ENCODE measurements around the gene LMCD1.
A peak's percentile ranks its signal among the peaks of the same experiment; 100 is the strongest.
"Not testable (repeated sequence)": the region's sequence is repeated elsewhere in the genome, so short reads cannot be mapped to it uniquely, and the experiment has no call there.

The LMCD1 gene

DNA sequence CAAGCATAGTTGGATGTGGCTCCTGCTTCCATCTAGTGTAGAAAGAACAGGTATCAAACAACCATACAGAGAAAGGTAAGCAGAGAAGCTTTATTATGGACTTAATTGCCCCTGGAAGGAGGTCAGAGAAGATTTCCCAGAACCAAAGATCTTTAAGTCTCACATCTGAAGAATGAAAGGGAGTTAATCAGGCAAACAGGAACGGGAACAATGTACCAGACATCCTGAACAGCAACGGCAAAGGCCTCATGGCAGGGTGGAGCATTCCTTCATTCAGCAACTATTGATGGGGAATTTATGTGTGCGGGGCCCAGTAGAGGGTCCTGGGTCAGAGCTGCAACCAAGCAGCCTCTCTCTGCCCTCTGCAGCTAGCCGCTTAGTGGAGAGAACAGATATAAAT is 61.5 kb downstream of the LMCD1 start:
- DNase-seq = no peak

DNA sequence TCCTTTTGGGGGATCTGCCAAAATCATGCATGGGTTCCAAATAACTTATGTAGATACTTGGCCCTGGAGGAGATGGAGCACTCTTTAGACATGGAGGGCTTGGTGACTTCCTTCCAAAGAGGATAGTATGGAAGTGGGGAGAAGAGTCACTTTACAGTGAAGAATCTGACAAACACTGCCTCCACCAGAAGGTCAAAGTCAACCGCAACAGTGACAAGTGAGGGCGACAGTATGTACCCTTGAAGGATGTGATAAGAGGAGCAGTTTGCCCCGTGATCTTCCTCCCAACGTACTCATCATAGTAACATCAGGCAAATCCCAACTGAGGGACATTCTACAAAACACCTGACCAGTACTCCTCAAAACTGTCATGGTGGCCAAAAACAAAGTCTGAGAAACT is 62.0 kb downstream of the LMCD1 start:
- DNase-seq = no peak

DNA sequence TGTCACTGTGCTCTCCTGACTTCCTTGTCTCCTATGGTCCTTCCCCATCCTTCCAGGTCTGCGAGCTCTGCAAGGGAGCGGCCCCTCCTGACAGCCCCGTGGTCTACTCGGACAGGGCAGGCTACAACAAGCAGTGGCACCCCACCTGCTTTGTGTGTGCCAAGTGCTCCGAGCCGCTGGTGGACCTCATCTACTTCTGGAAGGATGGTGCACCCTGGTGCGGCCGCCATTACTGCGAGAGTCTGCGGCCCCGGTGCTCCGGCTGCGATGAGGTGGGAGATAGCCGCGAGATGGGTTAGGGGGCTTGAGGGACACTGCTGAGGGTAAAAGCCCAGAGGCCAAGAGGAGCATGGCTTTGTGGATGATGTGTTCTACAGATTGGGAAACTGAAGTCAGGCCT is 63.8 kb downstream of the LMCD1 start:
- DNase-seq = no peak

DNA sequence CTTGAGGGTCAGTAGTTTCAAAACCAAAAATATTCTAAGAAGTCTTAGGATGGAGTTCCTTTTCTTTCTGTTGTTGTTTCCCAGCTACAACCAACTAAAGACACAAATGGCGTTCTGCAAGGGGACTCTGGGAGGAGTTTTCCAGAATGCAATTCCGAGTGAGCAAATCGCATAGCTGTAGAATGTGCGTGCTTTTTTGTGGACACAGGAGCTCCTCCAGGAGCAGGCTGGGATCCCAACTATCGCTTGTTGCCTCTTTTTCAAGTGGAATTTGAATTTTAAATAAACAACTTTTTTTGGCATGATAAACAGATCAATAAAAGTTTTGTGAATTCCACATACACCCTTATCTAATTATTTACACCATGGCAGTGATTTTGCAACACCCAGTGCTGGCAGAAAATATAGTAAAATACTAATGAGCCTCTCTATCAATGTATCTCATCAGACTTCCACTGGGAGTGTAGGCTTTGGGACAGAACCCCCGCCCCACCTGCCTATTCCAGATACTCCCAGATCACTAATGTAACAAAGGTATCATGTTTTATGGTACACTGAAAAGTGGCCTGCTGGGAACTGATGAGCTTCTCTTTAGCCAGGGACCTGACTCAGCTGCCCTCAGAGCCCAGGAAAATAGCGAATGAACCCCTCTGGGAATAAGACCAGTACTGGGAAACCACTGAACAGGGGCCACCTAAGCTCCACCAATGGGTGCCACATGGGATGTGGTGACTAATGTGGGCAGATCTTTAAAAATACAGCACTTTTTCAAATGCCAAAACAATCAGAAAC is 66.4 kb downstream of the LMCD1 start:
- no peak for DNase-seq

DNA sequence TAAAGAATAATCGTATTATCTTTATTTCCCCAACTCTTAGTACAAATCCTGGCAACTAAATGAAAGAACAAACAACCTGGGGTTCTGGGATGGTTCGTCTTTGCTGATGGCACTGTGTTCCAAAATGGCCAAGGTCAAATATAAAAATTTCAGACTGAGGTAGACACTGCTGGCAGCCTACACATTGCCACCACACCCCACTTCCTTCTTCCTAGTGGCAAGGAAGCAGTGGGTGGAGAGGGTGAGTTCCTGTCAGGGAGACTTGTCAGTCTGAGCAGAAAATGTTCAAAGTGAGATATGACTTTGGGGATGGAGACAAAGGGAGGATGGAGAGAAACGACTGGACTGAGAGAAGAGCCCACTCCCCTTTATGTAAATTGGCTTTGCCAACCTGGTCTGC is 69.6 kb downstream of the LMCD1 start:
- no peak for DNase-seq

DNA sequence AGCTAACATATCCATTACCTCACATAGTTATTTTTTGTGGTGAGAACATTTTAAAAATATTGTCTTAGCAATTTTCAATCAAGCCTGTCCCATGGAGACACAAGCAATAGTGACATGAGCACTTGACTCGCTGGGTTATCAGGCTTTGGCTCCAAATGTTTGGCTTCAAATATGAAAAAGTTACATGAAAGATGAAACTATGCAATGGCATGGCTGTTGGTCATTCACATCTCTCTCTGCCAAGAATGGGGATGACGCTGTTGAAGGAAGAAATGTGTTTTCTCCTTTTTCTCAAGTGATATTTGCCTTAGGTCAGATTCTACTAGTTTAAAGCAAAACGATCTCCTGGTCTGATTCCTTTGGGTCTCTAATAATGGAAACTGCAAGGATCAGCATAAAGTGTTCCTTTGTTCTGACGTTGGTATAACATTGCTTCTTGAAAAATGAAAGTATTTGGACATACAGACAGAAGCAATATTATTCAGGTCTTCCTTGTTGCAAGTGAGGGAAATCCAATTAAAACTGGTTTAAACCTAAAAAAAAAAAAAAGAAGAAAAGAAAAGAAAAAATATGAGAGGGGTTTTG is 71.8 kb downstream of the LMCD1 start:
- DNase-seq = no peak

DNA sequence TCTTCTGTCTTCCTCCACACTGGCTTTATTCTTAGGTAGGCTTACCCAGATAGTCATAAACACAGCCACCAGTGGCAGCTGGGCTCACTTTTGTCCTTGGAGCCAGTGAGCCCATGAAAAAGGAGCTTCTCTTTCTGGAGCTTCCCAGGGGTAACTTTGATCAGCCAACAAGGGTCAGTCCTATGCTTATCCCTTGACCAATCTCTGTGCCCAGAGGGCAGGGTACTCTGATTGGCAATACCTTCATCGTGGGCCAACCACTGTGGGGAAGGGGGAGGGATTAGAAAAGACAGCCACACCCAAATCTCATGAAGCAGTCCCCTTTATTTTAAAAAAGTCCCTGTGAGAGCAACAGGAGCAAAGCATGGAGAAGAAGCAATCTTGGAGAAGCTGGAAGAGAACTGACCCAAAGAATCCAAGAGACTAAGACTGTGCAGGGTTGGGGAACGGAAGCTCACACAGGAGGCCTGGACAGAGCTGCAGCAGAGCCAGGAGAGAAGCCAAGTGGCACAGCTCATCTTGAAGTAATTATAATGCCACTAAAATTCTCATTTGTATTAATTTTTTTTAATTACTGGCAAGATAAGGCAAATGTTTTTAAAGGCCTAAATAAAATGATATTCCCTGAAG is 72.5 kb downstream of the LMCD1 start:
- no peak for DNase-seq

DNA sequence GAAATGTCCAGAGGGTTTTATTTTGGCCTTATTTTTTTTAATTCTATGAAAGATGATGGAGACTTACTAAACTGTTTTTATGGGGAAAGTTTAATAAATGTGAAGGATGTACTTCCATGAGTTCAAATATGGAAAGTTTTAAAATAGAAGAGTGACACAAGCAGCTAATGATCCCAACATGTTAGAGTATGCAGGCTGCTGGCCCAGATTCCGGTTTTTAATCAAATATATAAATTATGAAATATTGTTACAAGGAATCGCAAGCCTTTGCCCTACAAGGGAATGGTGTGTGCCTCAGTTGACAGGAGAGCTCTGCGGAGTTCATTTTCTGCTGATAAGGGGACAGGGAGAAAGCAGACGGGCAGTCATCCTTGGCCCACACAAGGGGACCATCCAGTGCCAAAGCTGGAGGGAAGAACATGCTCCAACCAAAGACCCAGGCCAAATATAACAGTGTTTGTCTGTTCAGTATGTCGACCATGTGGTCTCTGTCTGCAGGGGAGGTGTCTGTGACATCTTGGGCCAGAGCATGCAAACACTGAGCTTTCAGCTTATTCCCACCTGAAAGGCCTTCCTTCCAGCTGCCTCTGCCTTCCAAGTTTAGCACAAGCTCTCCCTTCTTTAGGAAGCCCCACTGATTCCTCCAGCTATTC is 73.2 kb downstream of the LMCD1 start:
- DNase-seq = no peak

DNA sequence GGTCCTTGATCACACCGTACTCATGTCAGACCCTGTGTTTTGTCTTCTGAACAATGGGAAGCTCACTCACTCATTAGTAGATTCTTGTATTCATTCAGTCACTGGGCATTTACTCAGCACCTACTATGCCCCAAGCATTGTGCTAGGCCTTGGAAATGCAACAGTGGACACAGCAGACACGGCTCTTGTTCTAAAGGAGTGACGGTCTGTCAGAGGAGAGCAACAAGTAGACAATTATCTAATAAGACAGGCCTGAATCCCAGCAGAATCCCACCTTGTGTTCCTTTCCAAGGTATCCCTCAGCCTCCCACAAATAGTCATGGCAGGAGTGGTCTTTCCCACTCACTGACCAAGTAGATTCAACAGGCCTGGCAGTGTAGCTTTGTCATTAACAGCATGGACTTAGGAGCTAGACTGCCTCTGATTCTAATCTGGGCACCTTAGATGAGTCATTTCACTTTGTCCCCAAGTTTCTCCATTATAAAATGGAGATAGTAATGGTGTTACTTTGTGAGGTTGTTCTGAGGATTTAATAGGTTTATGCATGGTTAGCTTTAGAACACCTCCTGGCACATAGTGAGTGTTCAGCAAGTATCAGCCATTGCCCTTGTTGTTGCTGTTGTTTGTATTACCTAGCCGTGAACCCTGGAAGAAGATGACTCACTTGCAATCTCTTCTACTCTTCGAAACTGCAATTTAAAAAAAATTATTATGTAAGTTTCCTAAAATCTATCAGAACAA is 73.9 kb downstream of the LMCD1 start:
- DNase-seq = no peak

DNA sequence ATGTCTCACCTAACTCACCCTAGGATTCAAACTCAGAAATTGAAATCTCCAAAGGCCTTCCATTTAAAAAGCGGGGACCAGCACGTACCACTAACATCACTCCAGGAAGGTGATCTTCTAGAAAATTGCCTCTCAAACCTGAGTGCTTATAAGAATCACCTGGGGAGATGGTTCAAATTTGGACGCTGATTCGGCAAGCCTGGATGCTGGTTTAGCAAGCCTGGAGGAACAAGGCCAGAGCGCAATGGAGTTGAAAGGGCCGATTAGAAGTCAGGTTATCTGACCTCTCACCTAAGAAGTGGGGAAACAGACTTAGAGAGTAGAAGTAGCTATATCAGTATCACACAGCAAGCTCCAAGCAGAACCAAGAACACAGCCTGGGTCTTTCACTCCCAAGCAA is 74.8 kb downstream of the LMCD1 start:
- no peak for DNase-seq

DNA sequence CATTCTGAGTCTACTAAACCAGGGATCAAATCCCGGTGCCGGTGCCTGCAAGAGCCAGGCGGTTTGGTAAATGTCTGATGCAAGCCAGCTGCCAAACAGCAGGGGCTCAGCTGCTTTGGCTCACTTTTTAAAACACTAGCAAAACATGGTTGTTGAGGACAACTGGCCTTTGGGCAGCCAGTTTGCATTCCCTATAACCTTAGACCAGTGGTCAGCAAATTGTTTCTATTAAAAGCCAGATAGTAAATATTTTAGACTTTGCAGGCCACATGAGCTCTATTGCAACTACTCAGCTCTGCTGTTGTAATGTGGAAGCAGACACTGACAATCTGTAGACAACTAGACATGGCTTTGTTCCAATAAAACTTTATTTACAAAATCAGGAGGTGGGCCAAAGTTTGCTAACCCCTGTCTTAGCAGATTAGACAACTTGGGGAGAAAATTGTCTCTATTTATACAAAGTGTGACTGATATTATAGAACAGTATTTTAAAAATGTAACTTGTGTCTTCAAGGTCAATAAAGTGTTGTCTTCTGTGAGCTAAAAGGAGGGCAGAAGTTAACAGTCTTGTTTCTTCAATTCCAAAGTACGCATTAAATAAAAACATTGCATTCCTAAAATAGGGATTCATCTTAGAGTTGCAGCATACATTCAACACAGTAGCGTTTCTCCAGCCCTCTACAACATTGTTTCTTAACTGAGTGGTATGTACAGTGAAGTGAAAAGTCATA is 75.4 kb downstream of the LMCD1 start:
- peak; percentile 49 for DNase-seq

DNA sequence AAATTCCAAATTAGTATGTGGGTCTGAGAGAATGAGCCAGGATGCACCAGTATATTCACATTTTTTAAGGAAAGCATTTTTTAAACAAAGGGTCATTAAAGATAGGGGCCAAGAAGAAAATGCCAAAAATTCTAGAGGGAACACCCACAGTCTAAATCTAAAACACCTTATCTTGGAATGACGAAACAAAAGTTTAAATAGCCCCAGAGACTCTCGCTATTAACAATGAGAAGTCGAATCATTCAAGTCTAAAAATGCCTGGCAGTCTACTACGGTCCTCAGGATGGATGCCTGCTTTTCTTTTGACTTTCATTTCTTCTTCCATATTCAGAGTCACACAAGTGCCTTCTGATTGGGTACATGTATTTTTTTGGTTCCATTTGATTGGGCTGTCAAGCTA is 76.7 kb downstream of the LMCD1 start:
- DNase-seq = no peak

DNA sequence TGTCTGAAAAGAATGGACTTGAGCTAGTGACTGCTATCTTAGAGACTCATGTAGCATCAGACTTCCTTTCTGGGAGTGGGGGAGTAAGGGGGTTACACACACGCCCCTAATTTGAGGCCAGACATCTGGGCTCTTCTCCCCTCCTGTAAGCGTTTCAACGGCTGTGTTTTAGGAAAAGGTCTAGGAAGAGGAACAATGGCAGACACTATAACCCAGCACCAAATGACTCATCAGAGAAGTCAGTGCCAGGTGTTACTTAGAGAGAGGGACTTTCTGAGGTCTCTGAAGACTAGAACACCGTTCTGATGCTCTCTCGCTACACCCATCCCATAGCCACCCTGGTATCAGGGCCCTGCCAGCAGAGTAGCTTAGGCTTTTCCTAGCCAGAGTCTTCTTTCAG is 77.5 kb downstream of the LMCD1 start:
- no peak for DNase-seq

DNA sequence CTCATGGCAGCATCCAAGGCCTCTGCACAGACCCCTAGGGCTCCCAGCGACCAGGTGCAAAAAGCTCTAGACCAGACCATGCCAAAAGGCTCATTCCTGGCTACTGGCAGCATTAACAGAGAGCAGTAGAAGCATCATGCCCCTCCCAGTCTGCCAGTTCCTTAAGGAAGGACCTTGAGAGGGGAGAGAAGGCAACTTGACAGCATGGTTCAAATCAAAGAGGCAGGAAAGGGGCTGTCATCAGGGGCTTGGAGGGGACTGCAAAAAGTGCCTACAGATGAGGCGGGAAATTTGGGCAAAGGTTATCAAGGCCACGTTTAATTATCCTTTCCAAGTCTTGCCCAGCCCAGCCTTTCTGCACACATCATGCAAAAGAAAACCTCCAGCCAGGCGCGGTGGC is 78.3 kb downstream of the LMCD1 start:
- no peak for DNase-seq

DNA sequence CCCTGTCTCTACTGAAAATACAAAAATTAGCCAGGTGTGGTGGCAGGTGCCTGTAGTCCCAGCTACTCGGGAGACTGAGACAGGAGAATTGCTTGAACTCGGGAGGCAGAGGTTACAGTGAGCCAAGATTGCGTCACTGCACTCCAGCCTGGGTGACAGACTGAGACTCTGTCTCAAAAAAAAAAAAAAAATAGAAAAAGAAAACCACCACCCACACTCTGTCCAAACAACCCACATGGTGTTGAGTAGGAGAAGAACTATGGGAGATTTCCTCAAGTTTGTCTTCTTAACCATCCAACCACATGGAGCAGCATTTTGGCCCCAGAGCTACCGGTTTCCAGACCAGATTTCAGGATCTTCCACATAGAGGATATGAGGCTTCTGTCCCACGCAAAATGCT is 78.8 kb downstream of the LMCD1 start:
- not testable (repeated sequence) for DNase-seq

DNA sequence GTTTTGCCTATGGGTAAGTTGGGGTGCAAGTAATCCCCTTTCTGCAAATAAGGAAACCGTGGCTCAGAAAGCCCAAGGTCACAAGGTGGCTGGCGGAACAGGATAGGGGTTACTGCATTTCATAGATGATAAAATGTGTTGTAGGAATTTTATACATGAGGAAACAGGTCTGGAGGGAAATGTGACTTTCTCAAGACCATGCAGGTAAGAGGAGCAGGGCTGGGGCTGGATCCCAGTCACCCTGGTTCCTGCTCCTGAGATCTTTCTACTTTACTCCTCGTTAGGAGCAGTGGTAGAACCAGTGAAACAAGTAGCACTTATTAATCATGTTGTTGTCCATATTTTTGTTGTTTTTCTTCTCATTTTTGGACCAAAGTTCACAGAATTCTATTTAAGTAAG is 79.8 kb downstream of the LMCD1 start:
- no peak for DNase-seq

DNA sequence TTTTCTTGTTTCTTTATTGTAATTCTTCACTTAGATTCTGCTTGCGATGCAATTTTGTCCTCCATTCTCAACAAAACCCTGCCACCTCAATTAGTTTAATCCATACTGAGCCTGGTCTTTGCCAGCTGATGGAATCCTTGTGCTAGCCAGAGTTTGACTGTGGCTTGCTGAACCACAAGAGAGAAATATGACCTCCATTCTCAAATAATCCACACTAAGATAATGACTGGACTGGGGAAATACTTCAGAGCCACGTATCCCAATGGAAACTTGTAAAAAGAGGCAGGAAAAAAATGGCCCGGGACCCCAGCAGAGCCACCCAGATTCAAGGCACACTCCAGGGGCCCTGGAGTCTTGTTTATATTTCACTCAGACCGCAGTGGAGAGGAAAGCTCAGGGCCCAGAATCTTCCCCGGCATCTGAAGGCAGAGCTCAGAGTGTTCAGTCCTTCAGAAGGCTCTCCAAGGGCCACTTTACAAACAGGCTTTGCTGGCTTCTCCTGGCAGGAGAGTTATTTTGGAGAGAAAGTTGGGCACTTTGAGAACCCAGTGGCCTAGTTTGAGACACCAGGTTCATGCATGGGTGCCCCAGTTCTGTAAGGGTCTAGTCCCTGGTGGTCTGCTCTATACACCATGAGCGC is 80.3 kb downstream of the LMCD1 start:
- no peak for DNase-seq

DNA sequence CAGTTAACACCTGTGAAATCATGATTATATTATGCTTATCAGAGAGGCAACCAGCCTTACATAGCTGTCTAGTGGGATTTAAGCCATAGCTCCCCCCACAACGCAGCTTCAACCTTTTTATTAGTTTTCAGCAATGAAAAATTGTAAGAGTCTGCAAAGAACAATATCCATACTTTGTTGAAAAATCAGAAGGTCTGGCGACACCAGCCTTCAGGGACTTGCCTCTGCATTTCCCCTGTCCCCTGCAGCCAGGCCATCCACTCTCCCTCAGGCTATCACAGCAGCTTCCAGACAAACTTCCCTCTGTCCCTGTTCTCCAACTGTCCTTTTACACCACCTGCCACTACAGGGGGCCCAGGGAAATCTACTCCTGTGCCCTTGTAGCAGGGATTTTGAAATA is 83.0 kb downstream of the LMCD1 start:
- DNase-seq = no peak

DNA sequence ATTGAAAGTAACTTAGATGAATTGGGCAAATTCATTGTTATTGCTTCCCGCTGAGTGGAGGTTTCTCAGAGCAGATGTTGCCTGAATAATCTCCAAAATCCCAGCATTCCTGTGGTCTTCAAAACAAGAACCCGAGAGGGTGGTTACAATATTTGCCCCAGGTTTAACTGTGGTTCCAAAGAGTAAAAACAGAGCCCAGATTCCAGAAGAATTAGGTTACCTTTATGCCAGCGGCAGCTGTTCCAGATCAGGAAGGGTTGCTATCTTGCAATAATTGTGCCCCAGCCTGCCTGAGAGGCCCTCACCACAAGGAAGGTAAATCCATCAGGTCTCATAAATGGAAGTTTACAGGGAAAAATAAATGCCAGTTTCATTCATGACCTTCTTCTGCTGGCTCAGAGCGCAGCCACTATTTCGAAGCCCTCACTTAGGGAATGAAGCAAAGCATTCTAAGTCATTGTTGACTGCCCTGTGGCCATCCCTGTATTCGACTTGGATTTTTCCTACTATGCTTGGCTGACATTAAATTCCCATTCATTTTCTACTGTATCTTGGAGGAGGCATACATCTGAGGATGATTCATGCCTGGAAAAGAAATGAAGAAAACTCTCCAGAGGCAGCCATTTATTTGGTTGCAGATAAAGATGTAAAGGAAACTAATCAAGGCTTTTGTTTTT is 88.4 kb downstream of the LMCD1 start:
- peak; percentile 78 for DNase-seq

DNA sequence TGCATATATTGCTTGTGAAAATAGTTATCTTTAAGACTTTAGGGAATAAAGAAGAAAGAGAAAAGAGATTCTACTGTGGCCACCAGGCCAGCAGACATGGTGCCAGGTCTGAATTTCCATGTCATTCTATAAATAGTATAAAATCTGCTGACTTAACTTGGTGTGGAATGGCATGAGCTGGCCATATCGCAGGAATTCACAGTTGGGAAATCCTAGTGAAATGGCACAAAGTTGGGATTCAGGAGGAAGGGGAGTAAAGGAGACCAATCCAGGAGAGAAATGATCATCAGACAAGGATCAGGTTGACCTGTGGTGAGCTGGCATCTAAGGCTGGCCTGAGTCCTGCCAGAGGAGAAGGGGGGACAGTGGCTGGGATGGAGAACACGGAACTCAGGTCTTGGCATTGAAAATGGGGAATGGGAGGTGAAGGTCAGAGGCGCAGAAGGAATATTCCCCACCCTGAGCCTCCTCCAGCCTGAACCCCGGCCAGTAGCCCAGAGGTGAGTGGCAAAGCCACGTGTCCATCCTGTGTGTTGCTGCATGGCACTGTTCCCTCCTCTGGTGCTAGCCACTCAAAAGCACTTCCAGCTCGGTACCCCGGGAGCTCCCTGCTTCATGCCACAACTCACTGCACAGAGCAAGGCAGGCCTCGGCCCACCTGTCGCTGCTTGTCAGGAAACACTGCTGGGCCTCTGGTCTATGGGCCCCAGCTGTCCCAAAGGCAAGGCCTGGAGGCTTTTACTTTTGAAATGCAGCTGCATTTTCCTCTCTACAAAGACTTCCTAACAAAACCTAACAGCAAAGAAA is 91.6 kb downstream of the LMCD1 start:
- no peak for DNase-seq

DNA sequence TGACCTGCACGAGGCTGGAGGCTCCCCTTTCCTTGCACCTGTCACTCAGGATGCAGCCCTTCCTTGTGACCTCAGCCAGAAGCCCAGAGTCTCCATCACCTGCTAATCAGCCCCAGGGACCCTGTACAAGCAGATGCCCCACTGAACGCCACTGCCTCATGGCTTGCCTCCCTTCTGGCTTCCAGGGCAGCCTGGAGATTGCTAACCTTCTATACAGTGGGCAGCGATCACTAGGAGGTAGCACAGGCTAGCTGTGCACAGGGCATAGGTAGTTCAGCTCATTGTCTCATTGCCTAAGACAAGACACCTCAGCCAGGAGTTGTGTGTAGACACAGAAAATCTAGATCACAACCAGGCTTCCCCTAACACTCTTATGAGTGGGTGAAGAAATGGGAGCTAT is 93.6 kb downstream of the LMCD1 start:
- no peak for DNase-seq
